Stomach (tissue), 9 donors: Measurements from ENCODE around the gene NAXD. TPM values are rescaled to one million over a fixed set of nuclear protein-coding genes. Genes with fewer than 3 reads are reported as not detected.

Experiments used
- DNase-seq, 2 donors: peaks; one replicate each; pipeline versions ENCODE4 v3.0.0 to v3.0.0-alpha.2; 2013 to 2019
- H3K27ac ChIP-seq, 5 donors: fragments of 200-600 bp in 4 of 5; sonication (generic) in 4 of 5; one replicate each; pipeline ENCODE4 v1.5.1; 2013 to 2019; ENCODE audit warnings: mild to moderate bottlenecking in 1 of 5, moderate library complexity in 1 of 5
- H3K27me3 ChIP-seq, 3 donors: fragments of 200-600 bp; sonication (generic); one replicate each; pipeline ENCODE4 v1.5.1; 2017 to 2019; ENCODE audit warnings: mixed run types in 1 of 3
- H3K36me3 ChIP-seq, 4 donors: fragments of 200-600 bp; sonication (generic); 1 replicate in 3 of 4; 2 replicates in 1 of 4; pipeline ENCODE4 v1.5.1; 2016 to 2019
- H3K4me1 ChIP-seq, 4 donors: fragments of 200-600 bp; sonication (generic); one replicate each; pipeline ENCODE4 v1.5.1; 2016 to 2019
- H3K4me3 ChIP-seq, 4 donors: fragments of 200-600 bp; sonication (generic) in 3 of 4; one replicate each; pipeline ENCODE4 v1.5.1; 2016 to 2019; ENCODE audit warnings: mild to moderate bottlenecking in 1 of 4
- H3K9me3 ChIP-seq, 4 donors: fragments of 200-600 bp; sonication (generic); one replicate each; pipeline ENCODE4 v1.5.1; 2016 to 2019
- EP300 ChIP-seq: sonication (generic); formaldehyde crosslinking; IDR thresholded peaks from one replicate; pipeline ENCODE4 v1.6.1; 2017; ENCODE audit warnings: antibody characterized with exemption
- POLR2A ChIP-seq, 4 donors: fragments of 450-650 bp; IDR thresholded peaks; one replicate each; pipeline ENCODE4 v1.6.1; 2016; ENCODE audit warnings: antibody characterized with exemption in 4 of 4, control low read depth in 2 of 4, mild to moderate bottlenecking in 1 of 4, moderate library complexity in 1 of 4
- POLR2AphosphoS5 ChIP-seq, 3 donors: sonication (generic); formaldehyde crosslinking; IDR thresholded peaks; one replicate each; pipeline ENCODE4 v1.6.1; 2016; ENCODE audit warnings: antibody characterized with exemption in 3 of 3
- WGBS, 5 donors: extraction: QIAGEN DNeasy Blood & Tissue Kit in 3 of 5; methylation state at CpG; one replicate each; pipeline versions ENCODE4 v1.1.5 to v1.1.7; 2013 to 2018; 5-methylcytosine and 5-hydroxymethylcytosine counted together
- intact Hi-C: fragments of 100-400 bp; cut with DNase I; formaldehyde crosslinking; loops from one replicate; pipeline ENCODE4 v1.15.1; 2023; ENCODE audit warnings: low total_unique reads
- polyA plus RNA-seq, 3 donors: library from polyadenylated mRNA; stranded (reverse); fragments of 200-250 nt; gene quantifications; one replicate each; pipeline ENCODE4 v1.2.3, GENCODE V29; 2013
- total RNA-seq, 5 donors: library from RNA; depleted of rRNA; stranded (reverse); fragments of >200 nt; gene quantifications; one replicate each; pipeline versions ENCODE4 v1.1.0 to v1.2.3, GENCODE V29; 2014 to 2016
- TF ChIP-seq, protein P1 (sequence below), 7 experiments: fragments of 450-650 bp in 4 of 7; fragments of 200-600 bp in 3 of 7; sonication (generic) in 3 of 7; IDR thresholded peaks; one replicate each; pipeline ENCODE4 v1.5.1; 2016 to 2019; ENCODE audit warnings: antibody characterized with exemption in 7 of 7, control low read depth in 2 of 7, mild to moderate bottlenecking in 1 of 7
- donor health status: healthy with polysubstance abuse.
- donor health status: Bipolar disorder and iron deficiency.
- donor health status: healthy.

NAXD gene
- total and polyA plus RNA-seq, 8 donors: 25.7 to 50.7 (median 39.9) TPM

DNA sequence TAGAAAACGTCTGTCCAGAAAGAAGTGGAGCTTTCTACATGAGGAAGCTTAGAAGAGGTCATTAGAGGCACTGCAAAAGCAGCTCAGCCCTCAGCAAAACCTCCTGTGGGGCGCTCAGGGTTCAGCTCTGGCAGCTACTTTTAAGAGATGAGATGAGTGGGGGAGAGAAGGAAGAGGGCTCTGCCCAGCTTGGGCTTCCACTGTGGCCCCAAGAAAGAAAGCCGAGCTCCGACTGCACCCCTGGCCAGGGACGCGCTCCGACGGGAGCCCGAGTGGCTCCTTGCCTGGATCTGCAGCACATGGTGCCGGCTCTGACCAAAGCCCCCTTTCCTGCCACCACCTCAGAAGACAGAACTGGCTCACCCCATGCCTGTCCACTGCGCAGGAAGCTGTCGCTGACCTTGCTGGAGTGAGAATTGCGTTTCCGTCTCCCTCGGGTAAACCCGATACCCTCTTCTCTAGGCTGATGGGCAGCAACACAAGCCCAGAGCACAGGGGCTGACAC, 36.4 kb downstream of the NAXD start:
- 90 to 95% (median 93%) methylated on average over 16 of the region's 16 CpGs for WGBS, 5 donors
- intact Hi-C loops: no loop called here

DNA sequence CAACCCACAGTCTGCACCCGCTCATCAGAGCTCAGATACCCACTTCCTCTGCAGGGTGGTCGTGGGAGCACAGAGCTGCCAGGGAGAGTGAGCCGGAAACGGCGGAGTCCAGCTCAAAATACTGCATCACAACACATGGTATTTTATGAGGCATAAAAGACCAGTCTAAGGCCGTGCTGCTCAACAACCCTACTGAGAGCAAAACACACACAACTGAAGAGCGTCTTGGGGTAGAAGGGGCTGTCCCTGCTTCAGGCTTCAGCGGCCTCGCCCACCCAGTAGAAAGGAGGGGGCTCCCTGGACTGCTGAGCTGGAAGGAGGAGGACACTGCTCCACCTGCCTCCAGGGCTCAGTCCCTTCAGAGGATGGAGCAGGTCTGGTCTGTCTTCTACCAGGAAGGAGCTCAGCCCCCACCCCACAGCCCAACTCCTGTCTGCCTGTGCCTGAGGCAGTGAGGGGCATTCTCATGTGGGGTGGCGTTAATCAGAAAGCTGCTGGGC, 36.9 kb downstream of the NAXD start:
- H3K4me1 ChIP-seq: no peaks in the 10 kb centered on the region
- H3K27me3 ChIP-seq: no peaks in the 10 kb centered on the region
- peaks cover 13 to 75% (median 69%) of the 10 kb centered on the region in 4 donors for H3K36me3 ChIP-seq
- no peaks in the 10 kb centered on the region for H3K9me3 ChIP-seq
- no peak overlapping the region for H3K4me3 ChIP-seq
- H3K27ac ChIP-seq: no peak overlapping the region
- TF ChIP-seq, protein P1, sequence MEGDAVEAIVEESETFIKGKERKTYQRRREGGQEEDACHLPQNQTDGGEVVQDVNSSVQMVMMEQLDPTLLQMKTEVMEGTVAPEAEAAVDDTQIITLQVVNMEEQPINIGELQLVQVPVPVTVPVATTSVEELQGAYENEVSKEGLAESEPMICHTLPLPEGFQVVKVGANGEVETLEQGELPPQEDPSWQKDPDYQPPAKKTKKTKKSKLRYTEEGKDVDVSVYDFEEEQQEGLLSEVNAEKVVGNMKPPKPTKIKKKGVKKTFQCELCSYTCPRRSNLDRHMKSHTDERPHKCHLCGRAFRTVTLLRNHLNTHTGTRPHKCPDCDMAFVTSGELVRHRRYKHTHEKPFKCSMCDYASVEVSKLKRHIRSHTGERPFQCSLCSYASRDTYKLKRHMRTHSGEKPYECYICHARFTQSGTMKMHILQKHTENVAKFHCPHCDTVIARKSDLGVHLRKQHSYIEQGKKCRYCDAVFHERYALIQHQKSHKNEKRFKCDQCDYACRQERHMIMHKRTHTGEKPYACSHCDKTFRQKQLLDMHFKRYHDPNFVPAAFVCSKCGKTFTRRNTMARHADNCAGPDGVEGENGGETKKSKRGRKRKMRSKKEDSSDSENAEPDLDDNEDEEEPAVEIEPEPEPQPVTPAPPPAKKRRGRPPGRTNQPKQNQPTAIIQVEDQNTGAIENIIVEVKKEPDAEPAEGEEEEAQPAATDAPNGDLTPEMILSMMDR (IDR thresholded peaks at IDR 0.05): no peak
- no peak for TF ChIP-seq POLR2A (IDR thresholded peaks at IDR 0.05)
- no peak for TF ChIP-seq EP300
- no peak for TF ChIP-seq POLR2AphosphoS5 (IDR thresholded peaks at IDR 0.05)
- WGBS, 5 donors: 90 to 97% (median 93%) methylated on average over 10 of the region's 10 CpGs
- intact Hi-C loops: no loop called here
- DNase-seq: no peak

More for the DNA sequence above, 36.4 kb downstream of the NAXD start:
- Histone ChIP-seq H3K4me3 (no peak overlapping the region), H3K27me3 (no peaks in the 10 kb centered on the region), H3K9me3 (no peaks in the 10 kb centered on the region), H3K27ac (no peak overlapping the region), H3K36me3 (peaks cover 13 to 80% (median 74%) of the 10 kb centered on the region in 4 donors), H3K4me1 (no peaks in the 10 kb centered on the region)
- no peak for DNase-seq
- TF ChIP-seq EP300: no peak

DNA sequence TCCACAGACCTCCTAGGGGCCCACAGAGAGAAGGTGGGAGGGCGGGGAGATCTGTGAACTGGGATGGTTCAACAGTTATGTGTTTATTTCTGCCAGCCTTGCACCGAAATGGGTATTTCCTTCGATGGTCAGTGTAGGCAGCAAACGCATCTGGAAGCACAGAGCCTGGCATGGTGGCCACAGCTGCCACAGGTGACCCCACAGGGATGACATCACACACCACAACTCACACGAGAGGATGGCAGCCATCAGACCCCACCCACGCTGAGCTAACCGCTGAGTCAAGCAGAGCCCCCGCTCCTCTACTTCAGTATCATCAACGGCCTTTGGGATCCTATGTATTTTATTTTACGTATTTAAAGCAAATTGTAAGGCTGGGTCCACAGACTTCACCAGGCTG, 37.4 kb downstream of the NAXD start:
- H3K4me1 ChIP-seq: no peaks in the 10 kb centered on the region
- TF ChIP-seq POLR2A (IDR thresholded peaks at IDR 0.05): no peak
- no peak for TF ChIP-seq POLR2AphosphoS5 (IDR thresholded peaks at IDR 0.05)
- no peak for TF ChIP-seq EP300
- TF ChIP-seq, protein P1 (IDR thresholded peaks at IDR 0.05): no peak
- WGBS, 5 donors: 84 to 93% (median 88%) methylated on average over 10 of the region's 10 CpGs

DNA sequence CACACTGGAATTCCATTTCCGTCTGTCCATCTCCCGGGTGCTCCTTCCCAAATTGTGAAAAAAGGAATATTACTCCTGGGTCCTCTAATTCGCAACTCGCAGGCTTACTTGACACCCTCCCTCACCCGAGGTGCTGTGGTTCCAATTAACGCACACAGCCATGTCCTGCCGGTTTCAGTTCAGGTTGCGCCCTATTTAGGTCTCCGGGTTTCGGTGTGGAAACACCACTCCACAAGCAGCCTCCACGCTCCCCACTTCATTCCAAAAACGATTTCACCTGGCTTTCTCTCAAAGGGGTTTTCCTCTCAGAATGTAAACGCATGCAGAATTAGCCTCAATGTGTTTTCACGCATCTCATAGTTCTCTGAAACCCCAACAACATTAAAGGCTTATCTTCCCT, 37.9 kb downstream of the NAXD start:
- Histone ChIP-seq H3K4me3 (no peak overlapping the region), H3K27ac (no peak overlapping the region), H3K9me3 (no peaks in the 10 kb centered on the region), H3K27me3 (no peaks in the 10 kb centered on the region), H3K4me1 (no peaks in the 10 kb centered on the region), H3K36me3 (peaks cover 13 to 80% (median 71%) of the 10 kb centered on the region in 4 donors)
- TF ChIP-seq EP300 (no peak), POLR2AphosphoS5 (IDR thresholded peaks at IDR 0.05) (no peak), POLR2A (IDR thresholded peaks at IDR 0.05) (no peak)
- TF ChIP-seq, protein P1 (IDR thresholded peaks at IDR 0.05): no peak
- 85 to 89% (median 87%) methylated on average over 14 of the region's 14 CpGs for WGBS, 5 donors
- DNase-seq: no peak
- intact Hi-C loops: no loop called here

More for the DNA sequence above, 37.4 kb downstream of the NAXD start:
- Histone ChIP-seq H3K27ac (no peak overlapping the region), H3K36me3 (peaks cover 13 to 76% (median 69%) of the 10 kb centered on the region in 4 donors), H3K4me3 (no peak overlapping the region), H3K9me3 (no peaks in the 10 kb centered on the region), H3K27me3 (no peaks in the 10 kb centered on the region)
- no peak for DNase-seq
- intact Hi-C loops: no loop called here

DNA sequence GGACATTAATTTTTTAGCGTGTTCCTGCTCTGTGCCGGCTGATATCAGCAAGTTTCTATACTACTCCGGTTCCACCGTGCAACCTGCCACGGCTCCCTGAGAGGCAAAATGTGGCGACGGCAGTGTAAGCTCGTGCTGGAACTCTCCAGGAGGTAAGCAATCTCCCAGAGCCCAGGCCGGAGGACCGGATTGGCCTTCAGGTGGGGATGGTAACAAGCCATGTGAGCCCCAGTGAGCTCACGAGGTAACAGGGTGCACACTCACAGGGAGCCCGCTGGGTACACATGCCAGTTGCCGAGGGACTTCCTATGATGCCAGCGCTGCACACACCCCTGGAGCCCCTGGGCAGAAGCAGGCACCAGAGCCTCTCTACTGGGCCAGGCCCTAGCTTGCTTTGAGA, 38.5 kb downstream of the NAXD start:
- 93 to 96% (median 96%) methylated on average over 10 to 14 of the region's 14 CpGs for WGBS, 5 donors
- Histone ChIP-seq H3K36me3 (peaks cover 13 to 79% (median 68%) of the 10 kb centered on the region in 4 donors), H3K4me3 (no peak overlapping the region), H3K4me1 (no peaks in the 10 kb centered on the region), H3K27ac (no peak overlapping the region), H3K27me3 (no peaks in the 10 kb centered on the region), H3K9me3 (no peaks in the 10 kb centered on the region)
- no peak for DNase-seq
- intact Hi-C loops: no loop called here
- TF ChIP-seq, protein P1 (IDR thresholded peaks at IDR 0.05): no peak
- no peak for TF ChIP-seq EP300
